NCI-H226 (cell line): ENCODE data around the gene ZMYND11.
"Not testable (repeated sequence)": the region's sequence is repeated elsewhere in the genome, so short reads cannot be mapped to it uniquely, and the experiment has no call there.

Experiments used
- DNase-seq: peaks from one replicate; pipeline ENCODE4 v3.0.0-alpha.2; 2015

The ZMYND11 gene

DNA sequence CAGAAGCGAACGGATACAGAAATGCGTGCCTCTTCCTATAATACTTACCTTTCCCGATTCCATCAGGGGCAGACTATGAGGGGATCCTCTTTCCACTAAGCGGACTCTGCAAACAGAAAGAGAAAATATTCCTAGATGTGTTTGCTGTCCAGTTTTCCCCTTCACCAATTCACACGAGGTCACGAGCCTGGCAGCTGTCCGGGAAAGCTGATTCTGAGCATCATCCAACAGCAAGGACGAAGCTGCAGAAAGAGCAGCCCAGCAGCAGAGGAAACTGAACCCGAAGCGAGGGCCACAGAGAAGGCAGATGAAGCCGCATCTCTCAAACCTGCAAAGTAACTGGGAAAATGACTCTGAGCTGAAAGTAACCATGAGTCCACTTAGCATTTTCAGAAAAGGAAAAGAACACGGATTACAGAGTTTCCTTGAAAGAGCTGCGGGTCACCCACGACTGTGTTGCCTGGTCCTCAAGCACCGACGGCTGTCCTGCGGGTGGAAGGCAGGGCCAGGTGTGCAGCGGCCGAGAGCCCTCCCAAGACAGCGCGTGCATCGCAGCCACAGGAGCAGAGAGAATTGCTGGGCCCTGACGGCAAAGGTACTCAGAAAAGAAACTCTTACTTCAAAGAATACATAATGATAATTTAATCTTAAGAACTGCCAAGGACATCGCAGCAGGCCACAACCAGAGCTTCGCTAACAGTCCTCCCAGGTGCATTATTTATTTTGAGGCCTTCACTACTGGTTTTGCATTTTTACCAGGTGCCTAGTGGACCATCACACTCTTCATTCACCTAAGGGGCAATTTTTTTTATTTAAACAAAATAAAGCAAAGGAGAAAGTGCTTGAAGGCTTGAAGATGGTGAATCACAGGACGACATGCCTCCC, 153.3 kb downstream of the ZMYND11 start:
- DNase-seq = no peak

- DNase-seq = no peak
Measured at GRCh38 chr10:289581-289980, 154.3 kb downstream of the ZMYND11 start.

DNA sequence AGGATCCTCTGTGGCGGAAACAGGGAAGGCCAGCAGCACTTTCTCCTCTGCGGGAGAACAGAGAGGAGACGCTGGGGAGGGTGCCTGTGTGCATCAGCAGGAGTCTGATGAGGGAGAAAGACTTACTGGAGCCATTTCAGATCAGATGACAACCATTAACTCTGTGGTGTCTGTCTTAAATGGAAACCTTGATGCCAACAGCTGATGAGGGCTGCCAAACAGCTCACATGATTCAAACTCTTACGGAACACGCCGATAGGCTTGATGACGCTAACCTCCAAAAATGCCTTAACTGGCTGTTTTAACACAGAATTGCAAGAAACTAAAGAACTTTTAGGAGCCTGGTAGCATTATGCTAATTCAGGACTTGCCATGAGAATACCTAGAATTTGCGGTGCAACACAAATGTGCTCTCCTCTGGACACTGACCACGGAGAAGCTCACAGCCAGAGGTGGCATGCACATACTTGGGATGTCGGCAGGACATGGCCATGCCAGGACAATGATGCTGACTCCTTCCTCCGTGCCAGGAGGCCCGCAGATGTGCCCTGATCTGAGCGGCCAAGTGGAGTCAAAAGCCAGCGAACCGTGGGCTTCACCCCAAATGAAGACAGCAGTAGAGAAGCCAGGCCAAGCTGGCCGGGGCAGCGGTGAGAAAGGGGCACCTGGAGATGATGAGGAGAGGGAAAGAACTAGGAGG, 154.9 kb downstream of the ZMYND11 start:
- no peak for DNase-seq

GRCh38 chr10:293636-294035, 158.4 kb downstream of the ZMYND11 start:
- no peak for DNase-seq

GRCh38 chr10:297567-297966, 162.3 kb downstream of the ZMYND11 start:
- DNase-seq = no peak

- DNase-seq = no peak
Measured at GRCh38 chr10:298033-298432, 162.8 kb downstream of the ZMYND11 start.

DNA sequence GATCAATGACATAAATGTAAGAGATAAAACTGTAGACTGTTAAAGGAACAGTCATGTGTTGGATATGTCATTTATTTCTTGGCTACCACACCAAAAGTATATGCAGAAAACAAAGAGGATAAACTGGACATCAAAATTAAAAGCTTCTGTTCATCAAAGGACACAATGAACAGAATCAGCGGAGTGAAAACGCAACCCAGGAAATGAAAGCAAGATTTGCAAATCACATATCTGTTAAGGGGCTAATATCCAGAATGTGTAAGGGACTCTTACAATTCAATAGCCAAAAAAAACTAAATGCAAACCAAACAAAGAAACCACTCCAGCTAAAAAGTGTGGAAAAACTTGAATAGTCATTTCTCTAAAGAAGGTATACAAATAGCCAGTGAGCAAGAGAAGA, 164.3 kb downstream of the ZMYND11 start:
- DNase-seq = no peak

DNA sequence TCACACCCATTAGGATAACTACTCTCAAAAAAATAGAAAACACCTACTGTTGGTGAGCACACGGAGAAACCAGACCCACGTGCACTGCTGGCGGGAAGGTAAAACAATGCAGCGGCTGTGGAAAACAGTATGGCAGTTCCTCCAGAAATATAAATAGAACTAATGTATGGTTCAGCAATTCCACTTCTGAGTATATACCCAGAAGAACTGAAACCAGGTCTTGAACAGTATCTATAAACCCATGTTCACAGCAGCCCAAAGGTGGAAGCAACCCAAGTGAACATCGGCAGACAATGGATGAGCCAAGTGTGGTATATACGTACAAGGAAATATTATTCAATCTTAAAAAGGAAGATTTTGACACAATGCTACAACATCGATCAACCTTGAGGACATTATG, 164.7 kb downstream of the ZMYND11 start:
- no peak for DNase-seq

GRCh38 chr10:300580-300979, 165.3 kb downstream of the ZMYND11 start:
- DNase-seq = not testable (repeated sequence)

DNA sequence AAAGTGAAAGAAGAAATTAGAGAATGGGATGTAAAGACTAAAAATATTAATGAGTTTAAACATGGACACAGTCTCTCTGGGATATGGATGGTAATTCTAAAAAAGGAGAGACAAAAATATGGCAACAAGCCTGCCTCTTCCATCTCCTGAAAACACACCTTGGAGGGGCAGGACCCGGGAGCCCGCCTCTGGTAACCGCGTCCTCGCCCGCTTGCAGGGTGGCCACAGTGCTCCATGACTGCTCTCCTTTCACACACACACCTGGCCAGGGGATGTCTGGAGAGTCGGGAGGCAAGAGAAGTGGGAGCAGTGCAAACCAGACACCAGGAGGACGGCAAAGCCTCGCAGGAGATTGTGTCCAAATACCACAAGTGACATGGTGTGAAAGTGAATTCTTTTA, 166.3 kb downstream of the ZMYND11 start:
- no peak for DNase-seq
